ENCODE measurements around the gene TSPEAR.
A peak's percentile ranks its signal among the peaks of the same experiment; 100 is the strongest.
"Not testable (repeated sequence)": the region's sequence is repeated elsewhere in the genome, so short reads cannot be mapped to it uniquely, and the experiment has no call there.

The TSPEAR gene

DNA sequence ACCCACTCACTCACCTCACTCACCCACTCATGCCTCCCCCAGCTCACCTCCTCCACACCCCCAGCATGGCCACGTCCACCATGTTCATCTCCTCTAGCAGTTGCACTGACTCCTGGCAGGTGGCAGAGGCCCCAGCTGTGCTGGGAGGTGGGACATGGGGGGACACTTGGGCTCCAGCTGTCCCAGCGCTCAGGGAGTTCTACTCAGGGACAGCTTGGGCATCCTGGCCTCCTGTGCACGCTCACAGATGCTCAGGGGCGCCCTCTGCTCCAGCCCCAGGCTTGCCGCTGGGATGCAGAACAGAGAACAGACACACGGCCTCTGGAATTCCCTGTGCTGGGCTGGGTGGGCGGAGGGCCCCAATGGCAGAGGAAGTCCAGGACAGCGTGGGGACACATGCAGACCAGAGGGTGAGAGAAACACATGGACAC is 94.3 kb downstream of the TSPEAR start:
- H3K27me3 Mint-ChIP-seq = no peaks in the 10 kb centered on the region
- H3K4me3 Mint-ChIP-seq = no peak overlapping the region
- peaks cover 18% of the 10 kb centered on the region for H3K9me3 Mint-ChIP-seq (ENCODE audit: low read depth)
- peak overlapping the region; percentile 54 for H3K27ac Mint-ChIP-seq
- peaks cover 20% of the 10 kb centered on the region for H3K36me3 Mint-ChIP-seq
- peaks cover 55% of the 10 kb centered on the region for H3K4me1 Mint-ChIP-seq (ENCODE audit: low read depth)

DNA sequence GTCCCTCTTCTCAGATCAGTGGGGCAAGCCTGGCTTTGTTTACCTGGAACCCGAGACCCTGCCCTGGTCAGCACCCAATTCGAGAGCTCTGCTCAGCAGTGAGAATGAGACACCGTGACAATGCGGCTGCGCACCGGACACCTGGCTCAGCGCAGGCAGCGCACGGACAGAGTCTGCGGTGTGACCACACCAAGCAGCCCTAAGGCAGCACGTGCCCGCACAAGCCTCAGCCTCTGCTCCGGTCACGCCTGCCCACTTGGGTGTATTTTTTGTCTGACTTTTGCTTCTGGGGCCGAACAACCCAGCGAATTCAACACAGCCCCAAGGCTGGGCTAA is 94.8 kb downstream of the TSPEAR start:
- Mint-ChIP-seq H3K27ac (no peak overlapping the region), H3K4me3 (no peak overlapping the region), H3K36me3 (peaks cover 17% of the 10 kb centered on the region), H3K9me3 (ENCODE audit: low read depth) (peaks cover 18% of the 10 kb centered on the region), H3K27me3 (no peaks in the 10 kb centered on the region), H3K4me1 (ENCODE audit: low read depth) (peaks cover 55% of the 10 kb centered on the region)

DNA sequence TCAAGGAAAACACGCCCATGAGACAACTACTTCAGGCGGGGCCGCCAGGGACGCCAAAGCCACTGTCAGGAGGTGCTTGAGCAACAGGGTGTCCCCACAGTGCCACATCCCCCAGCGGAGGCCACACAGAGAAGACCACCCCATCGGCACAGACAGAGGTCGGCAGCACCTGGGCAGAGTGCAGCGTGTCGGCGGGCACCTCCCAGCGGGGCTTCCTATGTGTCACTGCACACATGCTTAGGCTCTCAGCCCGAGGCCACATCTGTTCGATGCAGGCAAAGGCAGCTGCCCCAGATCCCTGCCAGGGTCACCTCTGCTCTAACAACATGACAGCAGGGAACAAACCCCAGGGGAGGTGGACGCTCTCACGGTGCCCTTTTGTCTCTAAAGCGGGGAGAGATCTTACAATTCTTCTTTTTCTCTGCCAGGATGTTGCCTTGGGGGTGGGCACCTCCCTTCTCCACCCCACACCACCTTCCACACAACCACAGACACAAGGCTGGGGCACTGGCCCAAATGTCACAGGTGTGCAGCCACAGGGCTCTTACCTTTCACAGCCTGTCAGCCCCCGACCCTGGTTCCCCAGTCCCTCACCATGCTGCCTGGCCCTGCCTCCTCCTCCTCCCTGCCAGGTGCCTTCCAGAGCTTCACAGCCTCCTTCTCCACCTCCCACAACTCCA is 95.3 kb downstream of the TSPEAR start:
- Mint-ChIP-seq H3K27ac (peak overlapping the region; percentile 16), H3K4me3 (peak overlapping the region; percentile 30), H3K9me3 (ENCODE audit: low read depth) (peaks cover 18% of the 10 kb centered on the region), H3K4me1 (ENCODE audit: low read depth) (peaks cover 55% of the 10 kb centered on the region), H3K27me3 (no peaks in the 10 kb centered on the region), H3K36me3 (peaks cover 20% of the 10 kb centered on the region)

DNA sequence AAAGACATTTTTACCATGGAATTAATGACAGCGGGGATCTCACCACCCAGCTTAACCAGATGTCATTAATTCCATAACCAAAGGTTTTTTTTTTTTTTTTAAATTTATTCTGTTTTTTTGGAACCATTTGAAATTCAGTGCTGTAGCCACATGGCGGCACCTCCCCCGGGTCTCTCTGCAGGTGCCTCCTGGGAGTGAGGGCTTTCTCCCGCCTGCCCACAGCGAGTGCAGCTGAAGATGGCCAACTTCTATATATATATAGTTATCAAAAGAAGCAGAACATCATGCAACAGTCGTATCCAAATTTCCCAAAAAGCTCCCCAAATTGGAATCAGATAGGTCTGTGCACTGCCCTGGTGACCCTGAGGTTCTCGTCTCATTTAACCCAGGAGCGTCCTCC is 95.9 kb downstream of the TSPEAR start:
- Mint-ChIP-seq H3K4me3 (peak overlapping the region; percentile 30), H3K27me3 (no peaks in the 10 kb centered on the region), H3K9me3 (ENCODE audit: low read depth) (peaks cover 13% of the 10 kb centered on the region), H3K27ac (no peak overlapping the region), H3K4me1 (ENCODE audit: low read depth) (peaks cover 52% of the 10 kb centered on the region), H3K36me3 (peaks cover 15% of the 10 kb centered on the region)

DNA sequence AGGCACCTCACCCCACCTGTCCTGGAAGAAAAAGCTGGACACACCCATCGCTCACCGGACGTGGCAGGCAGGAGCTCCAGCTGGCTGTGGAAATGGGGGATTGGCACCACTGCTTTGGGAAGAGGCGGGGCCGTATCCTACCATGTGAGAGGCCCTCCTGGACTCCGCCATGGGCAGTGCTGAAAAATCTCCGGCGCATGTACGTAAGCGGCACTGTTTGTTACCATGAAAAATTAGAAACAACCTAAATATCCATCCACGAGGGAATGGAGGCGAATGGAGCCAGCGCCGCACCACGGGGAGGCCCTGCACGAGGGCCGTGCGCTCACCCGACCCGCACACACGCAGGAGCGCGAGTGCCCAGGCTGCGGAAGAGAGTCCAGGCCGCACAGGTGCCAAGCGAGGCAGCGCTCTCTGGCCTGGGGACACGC is 96.4 kb downstream of the TSPEAR start:
- H3K4me3 Mint-ChIP-seq = no peak overlapping the region
- H3K27ac Mint-ChIP-seq = no peak overlapping the region
- peaks cover 13% of the 10 kb centered on the region for H3K36me3 Mint-ChIP-seq
- peaks cover 11% of the 10 kb centered on the region for H3K9me3 Mint-ChIP-seq (ENCODE audit: low read depth)
- peaks cover 50% of the 10 kb centered on the region for H3K4me1 Mint-ChIP-seq (ENCODE audit: low read depth)
- H3K27me3 Mint-ChIP-seq = no peaks in the 10 kb centered on the region

DNA sequence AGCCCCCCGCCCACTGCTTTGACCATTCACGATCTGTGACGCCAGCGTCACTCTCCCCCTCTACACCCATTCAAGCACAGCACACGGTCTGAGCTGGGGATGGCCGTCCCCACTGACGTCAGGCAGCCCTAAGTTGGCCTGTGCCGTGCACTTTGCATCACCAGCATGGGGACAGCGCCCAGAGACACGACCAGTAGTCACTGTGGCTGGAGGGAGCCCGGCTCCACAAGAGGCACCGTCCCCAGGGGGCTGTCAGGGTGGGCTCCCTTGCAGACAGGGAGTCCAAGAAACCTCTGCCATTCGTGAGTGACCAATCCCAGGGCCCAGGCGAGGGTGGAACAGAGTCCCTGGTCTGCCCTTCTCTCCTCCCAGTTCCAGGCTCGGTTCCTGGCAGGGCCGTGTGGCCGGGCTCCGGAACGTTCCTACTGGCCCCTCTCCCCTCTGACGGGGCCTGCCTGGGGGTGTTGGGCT is 97.2 kb downstream of the TSPEAR start:
- H3K4me3 Mint-ChIP-seq = no peak overlapping the region

DNA sequence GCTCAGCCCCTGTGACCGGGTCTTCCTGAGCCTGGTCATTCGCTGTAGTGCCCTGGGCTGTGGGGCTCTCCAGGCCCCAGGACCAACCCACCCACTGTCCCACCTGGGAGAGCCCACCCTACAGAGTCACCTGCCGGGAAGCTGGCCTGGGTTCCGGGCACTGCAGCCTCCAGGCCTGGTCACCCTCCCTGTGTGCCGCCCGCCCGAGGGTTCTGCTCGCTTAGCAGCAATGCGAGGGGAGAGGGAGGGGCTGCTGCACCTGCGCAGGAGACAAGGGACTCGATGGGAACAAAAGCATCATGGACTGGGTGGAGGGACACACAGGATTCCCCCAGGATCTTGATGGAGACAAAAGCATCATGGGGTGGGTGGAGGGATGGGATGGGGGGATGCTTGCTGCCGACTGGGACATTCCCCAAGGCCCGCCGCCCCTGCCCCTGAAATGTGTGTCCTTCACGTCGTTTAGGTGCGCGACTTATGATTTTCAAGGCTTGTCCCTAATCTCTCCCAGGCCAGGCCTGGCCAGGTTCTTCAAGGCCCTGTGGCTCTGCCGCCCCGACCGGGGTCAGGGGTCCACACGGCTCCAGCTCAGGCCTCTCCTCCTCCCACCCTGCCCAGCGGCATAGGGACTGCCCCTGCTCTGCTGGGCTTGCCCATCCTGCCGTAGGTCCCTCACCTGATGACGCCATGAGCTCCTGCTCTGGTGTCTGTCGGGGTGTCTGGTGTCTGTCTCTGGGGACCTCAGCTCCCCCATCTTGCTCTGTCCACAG is 97.8 kb downstream of the TSPEAR start:
- Mint-ChIP-seq H3K9me3 (ENCODE audit: low read depth) (peaks cover 13% of the 10 kb centered on the region), H3K4me1 (ENCODE audit: low read depth) (peaks cover 36% of the 10 kb centered on the region), H3K27ac (no peak overlapping the region), H3K36me3 (peaks cover 14% of the 10 kb centered on the region), H3K27me3 (no peaks in the 10 kb centered on the region), H3K4me3 (no peak overlapping the region)

More for the DNA sequence above, 97.2 kb downstream of the TSPEAR start:
- Mint-ChIP-seq H3K4me1 (ENCODE audit: low read depth) (peaks cover 42% of the 10 kb centered on the region), H3K27ac (no peak overlapping the region), H3K27me3 (no peaks in the 10 kb centered on the region), H3K9me3 (ENCODE audit: low read depth) (peaks cover 11% of the 10 kb centered on the region), H3K36me3 (peaks cover 12% of the 10 kb centered on the region)

DNA sequence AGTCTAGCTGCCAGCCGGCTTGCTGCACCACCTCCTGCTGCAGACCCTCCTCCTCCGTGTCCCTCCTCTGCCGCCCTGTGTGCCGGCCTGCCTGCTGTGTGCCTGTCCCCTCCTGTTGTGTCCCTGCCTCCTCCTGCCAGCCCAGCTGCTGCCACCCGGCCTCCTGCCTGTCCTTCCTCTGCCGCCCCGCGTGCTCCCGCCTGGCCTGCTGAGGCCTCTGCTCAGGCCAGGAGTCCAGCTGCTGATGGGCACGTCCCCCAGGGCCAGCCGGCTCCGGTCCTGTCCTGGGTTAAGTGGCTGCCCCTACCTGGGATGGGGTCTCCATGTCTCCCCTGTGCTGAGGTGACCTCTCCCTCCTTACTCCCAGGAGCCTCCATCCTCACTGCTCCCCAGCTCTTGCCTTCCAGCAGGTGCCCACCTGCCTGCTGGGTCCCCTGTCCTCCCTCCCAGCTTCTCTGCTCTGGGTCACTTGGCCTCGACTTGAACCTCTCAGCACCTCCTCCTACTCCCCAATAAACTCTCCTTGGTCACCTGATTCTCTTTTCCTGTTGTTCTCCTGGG is 98.6 kb downstream of the TSPEAR start:
- peaks cover 27% of the 10 kb centered on the region for H3K4me1 Mint-ChIP-seq (ENCODE audit: low read depth)
- H3K27ac Mint-ChIP-seq = no peak overlapping the region
- peaks cover 14% of the 10 kb centered on the region for H3K36me3 Mint-ChIP-seq
- H3K4me3 Mint-ChIP-seq = no peak overlapping the region
- H3K27me3 Mint-ChIP-seq = no peaks in the 10 kb centered on the region
- H3K9me3 Mint-ChIP-seq (ENCODE audit: low read depth) = peaks cover 13% of the 10 kb centered on the region

DNA sequence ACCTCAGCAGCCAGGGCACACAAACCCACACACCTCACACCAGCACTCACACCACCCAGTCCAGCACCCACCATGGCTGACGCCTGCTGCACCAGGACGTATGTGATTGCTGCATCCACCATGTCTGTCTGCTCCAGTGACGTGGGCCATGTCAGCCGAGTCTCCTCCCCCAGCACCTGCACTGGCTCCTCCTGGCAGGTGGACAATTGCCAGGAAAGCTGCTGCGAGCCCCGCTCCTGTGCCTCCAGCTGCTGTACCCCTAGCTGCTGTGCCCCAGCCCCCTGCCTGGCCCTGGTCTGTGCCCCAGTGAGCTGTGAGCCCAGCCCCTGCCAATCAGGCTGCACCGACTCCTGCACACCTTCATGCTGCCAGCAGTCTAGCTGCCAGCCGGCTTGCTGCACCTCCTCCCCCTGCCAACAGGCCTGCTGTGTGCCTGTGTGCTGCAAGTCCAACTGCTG is 99.3 kb downstream of the TSPEAR start, which contains the start of gene KRTAP10-8:
Gene KRTAP10-8 (plus strand): TSS at position 51 of the 458 bp plus-strand sequence. CDS start 22 bp downstream, at position 73.
- Mint-ChIP-seq H3K27me3 (no peaks in the 10 kb centered on the region), H3K27ac (no peak within 1 kb of the TSS), H3K4me3 (no peak within 1 kb of the TSS), H3K9me3 (ENCODE audit: low read depth) (peaks cover 13% of the 10 kb centered on the region), H3K36me3 (peaks cover 14% of the 10 kb centered on the region), H3K4me1 (ENCODE audit: low read depth) (peaks cover 21% of the 10 kb centered on the region)

DNA sequence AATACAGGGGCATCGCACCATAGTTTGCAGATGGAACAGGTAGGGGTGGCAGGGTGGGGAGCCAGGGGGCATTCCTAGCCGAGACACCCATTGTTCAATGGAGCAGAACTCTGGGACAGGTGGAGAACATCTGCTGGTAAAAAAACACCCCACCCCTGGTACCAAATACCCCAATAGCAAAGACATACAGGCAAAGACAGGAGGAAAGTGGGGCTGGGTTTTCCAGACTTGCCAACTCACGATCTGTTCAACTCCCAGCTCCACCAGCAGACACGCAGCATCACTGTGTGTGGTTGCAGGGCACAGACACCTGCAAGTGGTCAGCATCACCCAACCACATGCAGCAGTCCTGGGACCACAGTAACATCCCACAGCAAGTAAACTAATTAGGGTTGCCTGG is 99.8 kb downstream of the TSPEAR start:
- Mint-ChIP-seq H3K4me3 (no peak overlapping the region), H3K9me3 (ENCODE audit: low read depth) (peaks cover 13% of the 10 kb centered on the region), H3K36me3 (peaks cover 14% of the 10 kb centered on the region), H3K4me1 (ENCODE audit: low read depth) (peaks cover 16% of the 10 kb centered on the region), H3K27me3 (no peaks in the 10 kb centered on the region), H3K27ac (no peak overlapping the region)

DNA sequence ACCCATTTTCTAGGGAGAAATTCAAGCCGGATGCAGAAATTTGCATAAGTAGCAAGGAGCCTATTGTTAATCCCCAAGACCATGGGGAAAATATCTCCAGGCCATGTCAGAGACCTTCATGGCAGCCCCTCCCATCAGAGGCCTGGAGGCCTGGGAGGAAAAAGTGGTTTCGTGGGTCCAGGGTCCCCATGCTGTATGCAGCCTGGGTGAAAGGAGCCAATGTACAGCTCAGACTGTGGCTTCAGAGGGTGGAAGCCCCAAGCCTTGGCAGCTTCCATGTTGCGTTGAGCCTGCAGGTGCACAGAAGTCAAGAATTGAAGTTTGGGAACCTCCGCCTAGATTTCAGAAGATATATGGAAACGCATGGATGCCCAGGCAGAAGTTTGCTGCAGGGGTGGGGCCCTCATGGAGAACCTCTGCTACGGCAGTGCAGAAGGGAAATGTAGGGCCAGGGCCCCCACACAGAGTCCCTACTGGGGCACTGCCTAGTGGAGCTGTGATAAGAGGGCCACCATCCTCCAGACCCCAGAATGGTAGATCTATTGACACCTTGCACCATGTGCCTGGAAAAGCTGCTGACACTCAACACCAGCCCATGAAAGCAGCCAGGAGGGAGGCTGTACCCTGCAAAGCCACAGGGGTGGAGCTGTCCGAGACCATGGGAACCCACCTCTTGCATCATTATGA is 101.1 kb downstream of the TSPEAR start:
- Mint-ChIP-seq H3K9me3 (ENCODE audit: low read depth) (peaks cover 13% of the 10 kb centered on the region), H3K36me3 (peaks cover 14% of the 10 kb centered on the region)
- not testable (repeated sequence) for H3K4me1 Mint-ChIP-seq (ENCODE audit: low read depth); H3K4me3 Mint-ChIP-seq; H3K27ac Mint-ChIP-seq; H3K27me3 Mint-ChIP-seq

DNA sequence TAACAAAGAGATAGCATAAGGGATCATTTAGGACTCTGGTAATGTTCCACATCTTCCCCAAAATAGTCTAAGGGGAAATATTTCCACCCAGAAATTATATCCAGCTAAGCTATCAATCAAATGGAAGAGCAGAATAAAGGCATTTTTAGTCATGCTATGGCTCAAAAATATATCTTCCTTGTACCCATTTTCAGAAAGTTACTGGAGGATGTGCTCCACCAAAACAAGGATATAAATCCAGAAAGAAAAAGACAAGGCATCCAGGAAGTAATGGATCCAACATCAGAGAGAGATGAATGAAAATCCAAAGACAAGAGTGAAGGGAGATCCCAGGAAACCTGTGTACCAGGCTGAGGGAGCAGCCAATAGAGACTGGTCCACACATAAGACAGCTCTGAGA is 102.2 kb downstream of the TSPEAR start:
- peaks cover 14% of the 10 kb centered on the region for H3K36me3 Mint-ChIP-seq

DNA sequence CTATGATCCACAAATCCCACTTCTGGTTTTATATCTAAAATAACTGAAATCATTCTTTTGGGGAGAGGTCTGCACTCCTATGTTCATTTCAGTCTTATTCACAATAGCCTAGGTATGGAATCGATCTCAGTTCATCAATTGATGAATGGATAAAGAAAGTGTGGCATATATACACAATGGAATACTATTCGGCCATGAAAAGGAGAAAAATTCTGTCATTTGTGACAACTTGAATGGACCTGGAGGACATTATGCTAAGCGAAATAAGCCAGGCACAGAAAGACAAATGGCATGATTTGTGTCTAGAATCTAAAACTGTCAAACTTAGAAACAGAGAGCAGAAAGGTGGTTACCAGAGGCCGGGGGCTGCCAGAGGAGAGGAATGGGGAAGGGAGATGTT is 104.9 kb downstream of the TSPEAR start:
- no peak overlapping the region for H3K4me3 Mint-ChIP-seq
- H3K36me3 Mint-ChIP-seq = peaks cover 13% of the 10 kb centered on the region
- H3K27me3 Mint-ChIP-seq = no peaks in the 10 kb centered on the region
- H3K4me1 Mint-ChIP-seq (ENCODE audit: low read depth) = no peaks in the 10 kb centered on the region
- peaks cover 13% of the 10 kb centered on the region for H3K9me3 Mint-ChIP-seq (ENCODE audit: low read depth)
- H3K27ac Mint-ChIP-seq = no peak overlapping the region

More for the DNA sequence above, 102.2 kb downstream of the TSPEAR start:
- Mint-ChIP-seq H3K27ac (no peak overlapping the region), H3K4me1 (ENCODE audit: low read depth) (peaks cover 3% of the 10 kb centered on the region), H3K4me3 (no peak overlapping the region), H3K9me3 (ENCODE audit: low read depth) (peaks cover 13% of the 10 kb centered on the region), H3K27me3 (no peaks in the 10 kb centered on the region)

DNA sequence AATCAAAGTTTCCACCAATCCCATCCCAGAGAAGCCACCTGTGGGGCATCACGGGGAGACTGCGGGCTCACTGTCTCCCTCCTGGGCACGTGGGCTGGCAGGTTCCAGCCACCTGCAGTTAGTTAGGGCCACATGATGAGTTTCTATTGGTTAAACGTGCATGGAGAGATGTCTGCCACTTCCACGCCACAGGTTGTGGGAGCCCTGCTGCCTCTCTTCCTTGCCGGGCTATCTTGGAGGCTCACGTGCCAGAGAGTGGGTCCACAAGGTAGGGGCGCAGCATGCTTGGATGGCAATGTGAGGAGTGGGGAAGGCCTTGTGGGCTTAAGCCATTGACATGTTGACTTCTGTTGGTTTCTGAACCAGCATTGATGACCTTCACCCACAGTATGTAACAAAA is 107.5 kb downstream of the TSPEAR start:
- no peak overlapping the region for H3K4me3 Mint-ChIP-seq
- no peaks in the 10 kb centered on the region for H3K4me1 Mint-ChIP-seq (ENCODE audit: low read depth)
- H3K27ac Mint-ChIP-seq = no peak overlapping the region
- peaks cover 3% of the 10 kb centered on the region for H3K36me3 Mint-ChIP-seq
- H3K27me3 Mint-ChIP-seq = no peaks in the 10 kb centered on the region
- peaks cover 3% of the 10 kb centered on the region for H3K9me3 Mint-ChIP-seq (ENCODE audit: low read depth)

Measured in activated naive CD8-positive, alpha-beta T cell (primary cell).